GM23248 (cell line): Measurements from ENCODE around the gene FGA.

Experiments
- EZH2 ChIP-seq: fragments of 200-600 bp; sonication (generic); IDR thresholded peaks from 2 replicates; pipeline ENCODE4 v1.6.1; 2018; ENCODE audit warnings: antibody characterized with exemption, mild to moderate bottlenecking; ENCODE audit not compliant: insufficient read depth, poor library complexity, severe bottlenecking
- EZH2phosphoT487 ChIP-seq: fragments of 200-600 bp; sonication (generic); IDR thresholded peaks from 2 replicates; pipeline ENCODE4 v1.6.1; 2018; ENCODE audit warnings: antibody characterized with exemption, moderate library complexity, mild to moderate bottlenecking, low read depth; ENCODE audit not compliant: insufficient read depth

- TF ChIP-seq EZH2 (no peak), EZH2phosphoT487 (no peak)
These were observed 5.3 kb upstream of the FGA start for GRCh38 chr4:154595807-154596206.
